Smooth muscle cell (in vitro differentiated cells): Measurements from ENCODE around the gene MPZL1. TPM values are rescaled to one million over a fixed set of nuclear protein-coding genes. Genes with fewer than 3 reads are reported as not detected.

Source experiments
- DNase-seq: peaks from one replicate; lab custom pipeline; 2025; ENCODE audit not compliant: unreplicated experiment; lab: John Stamatoyannopoulos, UW
- H2AFZ ChIP-seq: fragments of 200-600 bp; sonication (generic); 2 replicates; pipeline ENCODE4 v1.6.0; 2016; ENCODE audit warnings: antibody characterized with exemption, low read depth, mild to moderate bottlenecking
- H3F3A ChIP-seq: fragments of 200-600 bp; sonication (generic); 2 replicates; pipeline ENCODE4 v1.6.0; 2017; ENCODE audit warnings: antibody characterized with exemption, low read depth
- H3K27ac ChIP-seq: fragments of 200-600 bp; sonication (generic); 2 replicates; pipeline ENCODE4 v1.5.1; 2016; ENCODE audit warnings: low read depth, mild to moderate bottlenecking
- H3K27me3 ChIP-seq: fragments of 200-600 bp; sonication (generic); 2 replicates; pipeline ENCODE4 v1.6.1; 2016; ENCODE audit warnings: low read depth, mild to moderate bottlenecking
- H3K36me3 ChIP-seq: fragments of 200-600 bp; sonication (generic); 2 replicates; pipeline ENCODE4 v1.5.1; 2016; ENCODE audit warnings: low read depth
- H3K4me1 ChIP-seq: fragments of 200-600 bp; sonication (generic); 2 replicates; pipeline ENCODE4 v1.5.1; 2016; ENCODE audit warnings: low read depth
- H3K4me2 ChIP-seq: fragments of 200-600 bp; sonication (generic); 2 replicates; pipeline ENCODE4 v1.6.0; 2016; ENCODE audit warnings: mild to moderate bottlenecking
- H3K4me3 ChIP-seq: fragments of 200-600 bp; sonication (generic); 2 replicates; pipeline ENCODE4 v1.5.1; 2016; ENCODE audit warnings: mild to moderate bottlenecking
- H3K79me2 ChIP-seq: fragments of 200-600 bp; sonication (generic); 2 replicates; pipeline ENCODE4 v1.6.0; 2016; ENCODE audit warnings: low read depth, mild to moderate bottlenecking
- H3K9ac ChIP-seq: fragments of 200-600 bp; sonication (generic); 2 replicates; pipeline ENCODE4 v1.6.0; 2016; ENCODE audit warnings: low read depth
- H3K9me3 ChIP-seq: fragments of 200-600 bp; sonication (generic); replicated peaks from 2 replicates; pipeline ENCODE4 v1.5.1; 2016; ENCODE audit warnings: low read depth
- H4K20me1 ChIP-seq: fragments of 200-600 bp; sonication (generic); 2 replicates; pipeline ENCODE4 v1.6.0; 2016; ENCODE audit warnings: low read depth
- CTCF ChIP-seq: fragments of 200-600 bp; sonication (generic); IDR thresholded peaks from 2 replicates; pipeline ENCODE4 v1.5.1; 2017; ENCODE audit warnings: borderline replicate concordance, mild to moderate bottlenecking, antibody characterized with exemption; ENCODE audit not compliant: insufficient read depth, poor library complexity, severe bottlenecking
- WGBS: methylation state at CpG from one replicate; pipeline ENCODE4 v1.1.7; 2016; ENCODE audit warnings: low lambda C conversion rate; 5-methylcytosine and 5-hydroxymethylcytosine counted together
- polyA plus RNA-seq: library from polyadenylated mRNA; unstranded; fragments of >200 nt; fragmentation: Nextera tagmentation; extraction: Ambion mirVana; gene quantifications from 2 replicates; pipeline ENCODE4 v1.2.1, GENCODE V29; 2016
- total RNA-seq: library from RNA; depleted of rRNA; stranded (reverse); fragments of >200 nt; gene quantifications from 2 replicates; pipeline ENCODE4 v1.2.3, GENCODE V29; 2014

Gene MPZL1
- total and polyA plus RNA-seq, 2 experiments from 2014 or later, result 250 to 276 TPM

- WGBS, result 61% methylated on average over 4 of the region's 4 CpGs
Measured at GRCh38 chr1:167798952-167799351, 77.2 kb downstream of the MPZL1 start.

GRCh38 chr1:167799747-167800146 is 78.0 kb downstream of the MPZL1 start:
- no peak for TF ChIP-seq CTCF
- DNase-seq, result no peak
- H2AFZ ChIP-seq, result no peak overlapping the region
- peak overlapping the region; percentile 17 for H3K4me2 ChIP-seq
- peaks cover 16% of the 10 kb centered on the region for H3F3A ChIP-seq
- no peaks in the 10 kb centered on the region for H4K20me1 ChIP-seq
- H3K9ac ChIP-seq, result no peak overlapping the region
- no peaks in the 10 kb centered on the region for H3K36me3 ChIP-seq
- WGBS, result 22% methylated on average over 4 of the region's 4 CpGs
- no peaks in the 10 kb centered on the region for H3K27me3 ChIP-seq
- no peaks in the 10 kb centered on the region for H3K9me3 ChIP-seq
- no peak overlapping the region for H3K27ac ChIP-seq
- H3K4me1 ChIP-seq, result peaks cover 14% of the 10 kb centered on the region
- H3K79me2 ChIP-seq, result no peaks in the 10 kb centered on the region
- no peak overlapping the region for H3K4me3 ChIP-seq

More at GRCh38 chr1:167798952-167799351, 77.2 kb downstream of the MPZL1 start:
- H3K27me3 ChIP-seq, result no peaks in the 10 kb centered on the region
- H3K4me3 ChIP-seq, result no peak overlapping the region
- peaks cover 14% of the 10 kb centered on the region for H3K4me1 ChIP-seq
- peaks cover 5% of the 10 kb centered on the region for H3K36me3 ChIP-seq
- no peaks in the 10 kb centered on the region for H3K9me3 ChIP-seq
- H3K27ac ChIP-seq, result no peak overlapping the region
- no peak overlapping the region for H2AFZ ChIP-seq
- peaks cover 20% of the 10 kb centered on the region for H3F3A ChIP-seq
- no peaks in the 10 kb centered on the region for H3K79me2 ChIP-seq
- DNase-seq, result no peak
- H3K4me2 ChIP-seq, result no peak overlapping the region
- H3K9ac ChIP-seq, result no peak overlapping the region
- TF ChIP-seq CTCF, result no peak
- H4K20me1 ChIP-seq, result no peaks in the 10 kb centered on the region

- WGBS, result 5% methylated on average over 3 of the region's 3 CpGs
- no peak for TF ChIP-seq CTCF
- H3K4me1 ChIP-seq, result peaks cover 14% of the 10 kb centered on the region
Measured at GRCh38 chr1:167800251-167800650, 78.5 kb downstream of the MPZL1 start.

GRCh38 chr1:167802235-167802634 is 80.5 kb downstream of the MPZL1 start:
- Histone ChIP-seq H3K4me1 (peaks cover 10% of the 10 kb centered on the region), H3K27me3 (no peaks in the 10 kb centered on the region), H4K20me1 (no peaks in the 10 kb centered on the region), H3F3A (peaks cover 5% of the 10 kb centered on the region), H3K4me3 (no peak overlapping the region), H3K9me3 (no peaks in the 10 kb centered on the region), H3K79me2 (no peaks in the 10 kb centered on the region), H3K9ac (no peak overlapping the region), H2AFZ (no peak overlapping the region), H3K36me3 (no peaks in the 10 kb centered on the region), H3K27ac (no peak overlapping the region), H3K4me2 (no peak overlapping the region)
- 97% methylated on average over 4 of the region's 4 CpGs for WGBS
- DNase-seq, result no peak
- TF ChIP-seq CTCF, result no peak

More at GRCh38 chr1:167800251-167800650, 78.5 kb downstream of the MPZL1 start:
- H3K36me3 ChIP-seq, result no peaks in the 10 kb centered on the region
- no peak overlapping the region for H2AFZ ChIP-seq
- no peaks in the 10 kb centered on the region for H3K79me2 ChIP-seq
- H3K27me3 ChIP-seq, result no peaks in the 10 kb centered on the region
- no peak overlapping the region for H3K27ac ChIP-seq
- no peaks in the 10 kb centered on the region for H4K20me1 ChIP-seq
- H3K4me3 ChIP-seq, result no peak overlapping the region
- no peak for DNase-seq
- peaks cover 13% of the 10 kb centered on the region for H3F3A ChIP-seq
- H3K9ac ChIP-seq, result no peak overlapping the region
- H3K4me2 ChIP-seq, result peak overlapping the region; percentile 17
- H3K9me3 ChIP-seq, result no peaks in the 10 kb centered on the region
